Activated B cell treated with CpG ODN at 0.5 μM for 24 hours (primary cell): ENCODE results near the gene HDDC2. TPM values are rescaled to one million over a fixed set of nuclear protein-coding genes. Genes with fewer than 3 reads are reported as not detected.
"Not testable (repeated sequence)": the region's sequence is repeated elsewhere in the genome, so short reads cannot be mapped to it uniquely, and the experiment has no call there.

Experiments
- ATAC-seq: fragments of 200-7000 bp; cut with Tn5 transposase; one replicate; pipeline ENCODE4 v1.10.0; 2021; ENCODE audit warnings: low read depth, mild to moderate bottlenecking, moderate library complexity
- CTCF ChIA-PET: fragments of 350-600 bp; sonication (Branson Sonifier 250); formaldehyde crosslinking; loops from one replicate; lab custom pipeline; 2021; ENCODE audit warnings: antibody characterized with exemption; lab: Charles Lee
- POLR2A ChIA-PET: fragments of 350-600 bp; sonication (Branson Sonifier 250); formaldehyde crosslinking; loops from one replicate; lab custom pipeline; 2021; ENCODE audit warnings: antibody characterized with exemption; lab: Charles Lee
- DNase-seq: peaks from one replicate; pipeline ENCODE4 v3.0.0; 2022
- H3K27ac Mint-ChIP-seq: one replicate; pipeline ENCODE4 v1.8.0; 2020; ENCODE audit warnings: mixed read lengths
- H3K27me3 Mint-ChIP-seq: one replicate; pipeline ENCODE4 v1.8.0; 2021; ENCODE audit warnings: mixed read lengths
- H3K36me3 Mint-ChIP-seq: one replicate; pipeline ENCODE4 v1.8.0; 2021; ENCODE audit warnings: low read depth, mixed read lengths
- H3K4me1 Mint-ChIP-seq: one replicate; pipeline ENCODE4 v1.8.0; 2021; ENCODE audit warnings: mixed read lengths
- H3K4me3 Mint-ChIP-seq: one replicate; pipeline ENCODE4 v1.8.0; 2020; ENCODE audit warnings: mild to moderate bottlenecking, mixed read lengths
- H3K9me3 Mint-ChIP-seq: one replicate; pipeline ENCODE4 v1.8.0; 2020; ENCODE audit warnings: mixed read lengths
- CTCF ChIP-seq: fragments of 200-600 bp; IDR thresholded peaks from one replicate; pipeline ENCODE4 v1.8.0; 2022; ENCODE audit warnings: antibody characterized with exemption, mild to moderate bottlenecking
- intact Hi-C: fragments of 100-400 bp; cut with micrococcal nuclease; formaldehyde crosslinking; loops from one replicate; pipeline ENCODE4 v1.15.1; 2024
- total RNA-seq: library from RNA; stranded (reverse); gene quantifications from 2 replicates; pipeline ENCODE4 v1.2.3, GENCODE V29; 2022

The HDDC2 gene
- total RNA-seq, 1 donor from 2014 or later: 55.8 TPM

- ChIA-PET POLR2A (no interaction called here), CTCF (interaction anchor here (2.0 kb wide), 1 partner anchor 17 kb away, joined by 6 read pairs; no protein-coding TSS in a partner anchor)
- peaks cover 86% of the 10 kb centered on the region for H3K36me3 Mint-ChIP-seq
- no peak for TF ChIP-seq CTCF
- H3K27me3 Mint-ChIP-seq: no peaks in the 10 kb centered on the region
- H3K4me1 Mint-ChIP-seq: peaks cover 10% of the 10 kb centered on the region
- DNase-seq (no peak), ATAC-seq (no peak)
- intact Hi-C loops: no loop called here
- no peak overlapping the region for H3K27ac Mint-ChIP-seq
- H3K9me3 Mint-ChIP-seq: no peaks in the 10 kb centered on the region
- no peak overlapping the region for H3K4me3 Mint-ChIP-seq
Observed at GRCh38 chr6:125294036-125294435, 7.7 kb downstream of the HDDC2 start.

GRCh38 chr6:125293587-125293986 is 8.2 kb downstream of the HDDC2 start:
- Mint-ChIP-seq H3K9me3 (no peaks in the 10 kb centered on the region), H3K4me3 (no peak overlapping the region), H3K36me3 (peaks cover 82% of the 10 kb centered on the region), H3K27me3 (no peaks in the 10 kb centered on the region), H3K4me1 (peaks cover 10% of the 10 kb centered on the region), H3K27ac (no peak overlapping the region)
- ChIA-PET CTCF (interaction anchor here (2.0 kb wide), 1 partner anchor 17 kb away, joined by 6 read pairs; no protein-coding TSS in a partner anchor), POLR2A (no interaction called here)
- no peak for ATAC-seq
- DNase-seq: no peak
- TF ChIP-seq CTCF: no peak
- intact Hi-C loops: no loop called here

GRCh38 chr6:125287718-125288117 is 14.0 kb downstream of the HDDC2 start:
- TF ChIP-seq CTCF: no peak
- H3K36me3 Mint-ChIP-seq: peaks cover 90% of the 10 kb centered on the region
- peaks cover 15% of the 10 kb centered on the region for H3K9me3 Mint-ChIP-seq
- H3K27ac Mint-ChIP-seq: no peak overlapping the region
- POLR2A ChIA-PET: no interaction called here
- no peak overlapping the region for H3K4me3 Mint-ChIP-seq
- intact Hi-C loops: no loop called here
- ATAC-seq: no peak
- CTCF ChIA-PET: no interaction called here
- H3K27me3 Mint-ChIP-seq: no peaks in the 10 kb centered on the region
- peaks cover 15% of the 10 kb centered on the region for H3K4me1 Mint-ChIP-seq
- no peak for DNase-seq

GRCh38 chr6:125285936-125286335 is 15.8 kb downstream of the HDDC2 start:
- H3K4me1 Mint-ChIP-seq: peaks cover 15% of the 10 kb centered on the region
- no peak overlapping the region for H3K4me3 Mint-ChIP-seq
- no peak overlapping the region for H3K27ac Mint-ChIP-seq
- ChIA-PET CTCF (no interaction called here), POLR2A (no interaction called here)
- H3K27me3 Mint-ChIP-seq: no peaks in the 10 kb centered on the region
- TF ChIP-seq CTCF: no peak
- ATAC-seq (no peak), DNase-seq (no peak)
- H3K36me3 Mint-ChIP-seq: peaks cover 87% of the 10 kb centered on the region
- intact Hi-C loops: no loop called here
- H3K9me3 Mint-ChIP-seq: peaks cover 20% of the 10 kb centered on the region

- Mint-ChIP-seq H3K27me3 (no peaks in the 10 kb centered on the region), H3K4me1 (peaks cover 15% of the 10 kb centered on the region), H3K36me3 (peaks cover 87% of the 10 kb centered on the region), H3K27ac (no peak overlapping the region), H3K4me3 (no peak overlapping the region), H3K9me3 (peaks cover 20% of the 10 kb centered on the region)
- CTCF ChIA-PET: no interaction called here
- POLR2A ChIA-PET: no interaction called here
- intact Hi-C loops: no loop called here
- no peak for TF ChIP-seq CTCF
- no peak for DNase-seq
- ATAC-seq: no peak
Observed at GRCh38 chr6:125285353-125285752, 16.4 kb downstream of the HDDC2 start.

- CTCF ChIA-PET: interaction anchor here (0.6 kb wide), 1 partner anchor 1366 kb away, joined by 3 read pairs; no protein-coding TSS in a partner anchor
Observed at GRCh38 chr6:125282470-125282869, 19.3 kb downstream of the HDDC2 start.

GRCh38 chr6:125280370-125281035 is 21.3 kb downstream of the HDDC2 start:
- intact Hi-C loops, POLR2A ChIA-PET, H3K4me3 Mint-ChIP-seq, DNase-seq, CTCF ChIA-PET, H3K27me3 Mint-ChIP-seq, H3K27ac Mint-ChIP-seq, ATAC-seq: not testable (repeated sequence)
- Mint-ChIP-seq H3K9me3 (peaks cover 14% of the 10 kb centered on the region), H3K36me3 (peaks cover 80% of the 10 kb centered on the region), H3K4me1 (peaks cover 15% of the 10 kb centered on the region)

More at GRCh38 chr6:125282470-125282869, 19.3 kb downstream of the HDDC2 start:
- H3K27me3 Mint-ChIP-seq, intact Hi-C loops, H3K27ac Mint-ChIP-seq, POLR2A ChIA-PET, ATAC-seq, DNase-seq, H3K4me3 Mint-ChIP-seq: not testable (repeated sequence)
- Mint-ChIP-seq H3K4me1 (peaks cover 15% of the 10 kb centered on the region), H3K36me3 (peaks cover 82% of the 10 kb centered on the region), H3K9me3 (peaks cover 17% of the 10 kb centered on the region)
